DOHH2 (cell line): ENCODE results near the gene MISP.

Source experiments
- H3F3A ChIP-seq: fragments of 200-600 bp; sonication (generic), shearing (Covaris generic); 2 replicates; pipeline ENCODE4 v1.6.0; 2016; ENCODE audit warnings: antibody characterized with exemption, mild to moderate bottlenecking; ENCODE audit not compliant: control insufficient read depth, insufficient read depth
- H3K27ac ChIP-seq: fragments of 200-600 bp; sonication (generic); 2 replicates; pipeline ENCODE4 v1.5.1; 2014; ENCODE audit warnings: low read depth, mild to moderate bottlenecking, low read length, moderate library complexity
- H3K27me3 ChIP-seq: fragments of 200-600 bp; sonication (generic); 2 replicates; pipeline ENCODE4 v1.6.1; 2014; ENCODE audit warnings: mild to moderate bottlenecking, low read length, mixed read lengths; ENCODE audit not compliant: control insufficient read depth
- H3K36me3 ChIP-seq: fragments of 200-600 bp; sonication (generic); 2 replicates; pipeline ENCODE4 v1.6.1; 2014; ENCODE audit warnings: mild to moderate bottlenecking, low read length, moderate library complexity, mixed read lengths; ENCODE audit not compliant: control insufficient read depth
- H3K4me1 ChIP-seq: fragments of 200-600 bp; sonication (generic); 2 replicates; pipeline ENCODE4 v1.6.1; 2014; ENCODE audit warnings: mild to moderate bottlenecking, low read length, mixed read lengths; ENCODE audit not compliant: control insufficient read depth
- H3K4me2 ChIP-seq: fragments of 200-600 bp; sonication (generic); 2 replicates; pipeline ENCODE4 v1.6.0; 2014; ENCODE audit warnings: mild to moderate bottlenecking, low read length, moderate library complexity
- H3K4me3 ChIP-seq: fragments of 200-600 bp; sonication (generic); 2 replicates; pipeline ENCODE4 v1.5.1; 2014; ENCODE audit warnings: mild to moderate bottlenecking, low read length, mixed read lengths
- H3K79me2 ChIP-seq: fragments of 200-600 bp; sonication (generic); 2 replicates; pipeline ENCODE4 v1.6.1; 2014; ENCODE audit warnings: mild to moderate bottlenecking, low read length, mixed read lengths; ENCODE audit not compliant: control insufficient read depth
- H3K9me2 ChIP-seq: fragments of 200-600 bp; sonication (generic); replicated peaks from 2 replicates; pipeline ENCODE4 v1.6.1; 2014; ENCODE audit warnings: mild to moderate bottlenecking, low read length, mixed read lengths; ENCODE audit not compliant: control insufficient read depth
- H3K9me3 ChIP-seq: fragments of 200-600 bp; sonication (generic); 2 replicates; pipeline ENCODE4 v1.6.1; 2014; ENCODE audit warnings: antibody characterized with exemption, low read length, mixed read lengths; ENCODE audit not compliant: control insufficient read depth, insufficient read depth
- H4K20me1 ChIP-seq: fragments of 200-600 bp; sonication (generic); 2 replicates; pipeline ENCODE4 v1.6.0; 2014; ENCODE audit warnings: low read depth, mild to moderate bottlenecking, antibody characterized with exemption, low read length, moderate library complexity; ENCODE audit not compliant: control insufficient read depth, insufficient read depth
- EZH2phosphoT487 ChIP-seq: fragments of 200-600 bp; sonication (generic); IDR thresholded peaks from 2 replicates; pipeline ENCODE4 v1.6.1; 2017; ENCODE audit warnings: borderline replicate concordance, mild to moderate bottlenecking, antibody characterized with exemption, low read length, moderate library complexity, mixed read lengths
- TF ChIP-seq, protein P1 (sequence below): fragments of 200-600 bp; sonication (generic); IDR thresholded peaks from one replicate; pipeline ENCODE4 v1.5.1; 2014; ENCODE audit warnings: antibody characterized with exemption, mild to moderate bottlenecking, low read depth, low read length; ENCODE audit not compliant: poor library complexity, severe bottlenecking

The MISP gene

DNA sequence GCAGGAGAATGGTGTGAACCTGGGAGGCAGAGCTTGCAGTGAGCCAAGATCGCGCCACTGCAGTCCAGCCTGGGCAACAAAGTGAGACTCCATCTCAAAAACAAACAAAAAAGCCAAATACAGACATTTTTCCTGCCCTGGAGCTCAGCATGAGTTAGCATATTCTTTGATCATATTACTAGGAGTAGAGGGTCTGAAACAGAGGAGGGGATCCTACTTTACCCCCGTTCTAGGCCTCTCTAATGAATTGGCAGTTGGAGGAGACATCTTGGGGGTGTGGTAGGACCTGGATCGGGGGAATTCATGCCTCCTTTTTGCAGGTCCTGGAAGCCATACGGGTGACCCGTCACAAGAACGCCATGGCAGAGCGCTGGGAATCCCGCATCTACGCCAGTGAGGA lies 12.3 kb downstream of the MISP start:
- no peaks in the 10 kb centered on the region for H4K20me1 ChIP-seq
- no peaks in the 10 kb centered on the region for H3K4me1 ChIP-seq
- H3K36me3 ChIP-seq = no peaks in the 10 kb centered on the region
- H3K9me2 ChIP-seq = no peaks in the 10 kb centered on the region
- no peak for TF ChIP-seq EZH2phosphoT487
- TF ChIP-seq, protein P1, sequence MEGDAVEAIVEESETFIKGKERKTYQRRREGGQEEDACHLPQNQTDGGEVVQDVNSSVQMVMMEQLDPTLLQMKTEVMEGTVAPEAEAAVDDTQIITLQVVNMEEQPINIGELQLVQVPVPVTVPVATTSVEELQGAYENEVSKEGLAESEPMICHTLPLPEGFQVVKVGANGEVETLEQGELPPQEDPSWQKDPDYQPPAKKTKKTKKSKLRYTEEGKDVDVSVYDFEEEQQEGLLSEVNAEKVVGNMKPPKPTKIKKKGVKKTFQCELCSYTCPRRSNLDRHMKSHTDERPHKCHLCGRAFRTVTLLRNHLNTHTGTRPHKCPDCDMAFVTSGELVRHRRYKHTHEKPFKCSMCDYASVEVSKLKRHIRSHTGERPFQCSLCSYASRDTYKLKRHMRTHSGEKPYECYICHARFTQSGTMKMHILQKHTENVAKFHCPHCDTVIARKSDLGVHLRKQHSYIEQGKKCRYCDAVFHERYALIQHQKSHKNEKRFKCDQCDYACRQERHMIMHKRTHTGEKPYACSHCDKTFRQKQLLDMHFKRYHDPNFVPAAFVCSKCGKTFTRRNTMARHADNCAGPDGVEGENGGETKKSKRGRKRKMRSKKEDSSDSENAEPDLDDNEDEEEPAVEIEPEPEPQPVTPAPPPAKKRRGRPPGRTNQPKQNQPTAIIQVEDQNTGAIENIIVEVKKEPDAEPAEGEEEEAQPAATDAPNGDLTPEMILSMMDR = no peak
- H3K79me2 ChIP-seq = no peaks in the 10 kb centered on the region
- no peak overlapping the region for H3K4me2 ChIP-seq
- H3K9me3 ChIP-seq = peaks cover 2% of the 10 kb centered on the region; the same call in 1 of the 2 replicates
- H3K27ac ChIP-seq = no peak overlapping the region
- no peak overlapping the region for H3K4me3 ChIP-seq
- no peaks in the 10 kb centered on the region for H3F3A ChIP-seq
- H3K27me3 ChIP-seq = no peaks in the 10 kb centered on the region

DNA sequence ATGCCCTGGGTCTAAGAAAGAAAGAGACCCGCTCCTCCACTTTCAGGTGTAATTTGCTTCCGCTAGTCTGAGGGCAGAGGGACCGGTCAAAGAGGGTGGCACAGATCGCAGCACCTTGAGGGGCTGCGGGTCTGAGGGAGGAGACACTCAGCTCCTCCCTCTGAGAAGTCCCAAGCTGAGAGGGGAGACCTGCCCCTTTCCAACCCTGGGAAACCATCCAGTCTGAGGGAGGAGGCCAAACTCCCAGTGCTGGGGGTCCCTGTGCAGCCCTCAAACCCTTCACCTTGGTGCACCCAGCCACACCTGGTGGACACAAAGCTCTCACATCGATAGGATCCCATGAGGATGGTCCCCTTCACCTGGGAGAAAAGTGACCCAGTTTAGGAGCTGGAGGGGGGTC lies 13.0 kb downstream of the MISP start:
- H3K4me2 ChIP-seq = no peak overlapping the region

DNA sequence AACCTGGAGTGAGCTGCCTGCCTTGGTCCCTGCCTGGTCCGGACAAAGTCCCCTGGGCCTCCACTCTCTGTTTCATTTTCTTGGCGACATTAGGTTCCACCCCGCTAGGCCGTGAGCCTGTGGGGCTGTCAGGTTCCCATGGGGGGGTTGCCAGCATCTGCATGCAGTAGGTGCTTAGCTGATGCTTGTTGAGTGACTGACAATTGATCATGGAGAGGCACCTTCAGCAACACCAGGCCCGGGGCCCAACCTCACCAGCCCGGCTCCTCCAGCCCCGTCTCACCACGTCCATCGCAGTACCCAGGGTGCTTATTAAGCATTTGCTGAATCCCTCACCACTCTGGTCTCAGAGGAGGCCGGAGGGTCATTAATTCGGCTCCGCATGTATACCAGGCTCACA lies 13.4 kb downstream of the MISP start:
- no peaks in the 10 kb centered on the region for H3K4me1 ChIP-seq

More for the DNA sequence above, 13.0 kb downstream of the MISP start:
- Histone ChIP-seq H3K9me3 (no peaks in the 10 kb centered on the region), H3F3A (no peaks in the 10 kb centered on the region), H3K4me1 (no peaks in the 10 kb centered on the region), H4K20me1 (no peaks in the 10 kb centered on the region), H3K9me2 (no peaks in the 10 kb centered on the region), H3K4me3 (no peak overlapping the region), H3K36me3 (no peaks in the 10 kb centered on the region), H3K27ac (no peak overlapping the region), H3K79me2 (no peaks in the 10 kb centered on the region), H3K27me3 (no peaks in the 10 kb centered on the region)
- TF ChIP-seq, protein P1 = no peak
- TF ChIP-seq EZH2phosphoT487 = no peak

More for the DNA sequence above, 13.4 kb downstream of the MISP start:
- H3K79me2 ChIP-seq = no peaks in the 10 kb centered on the region
- no peaks in the 10 kb centered on the region for H3K9me2 ChIP-seq
- TF ChIP-seq EZH2phosphoT487 = no peak
- TF ChIP-seq, protein P1 = no peak
- no peak overlapping the region for H3K4me3 ChIP-seq
- H3F3A ChIP-seq = no peaks in the 10 kb centered on the region
- H4K20me1 ChIP-seq = no peaks in the 10 kb centered on the region
- no peak overlapping the region for H3K4me2 ChIP-seq
- no peaks in the 10 kb centered on the region for H3K27me3 ChIP-seq
- H3K27ac ChIP-seq = no peak overlapping the region
- no peaks in the 10 kb centered on the region for H3K9me3 ChIP-seq
- H3K36me3 ChIP-seq = no peaks in the 10 kb centered on the region
